ENCODE measurements around the gene ZFPM1.
"Not testable (repeated sequence)": the region's sequence is repeated elsewhere in the genome, so short reads cannot be mapped to it uniquely, and the experiment has no call there.

Gene ZFPM1

DNA sequence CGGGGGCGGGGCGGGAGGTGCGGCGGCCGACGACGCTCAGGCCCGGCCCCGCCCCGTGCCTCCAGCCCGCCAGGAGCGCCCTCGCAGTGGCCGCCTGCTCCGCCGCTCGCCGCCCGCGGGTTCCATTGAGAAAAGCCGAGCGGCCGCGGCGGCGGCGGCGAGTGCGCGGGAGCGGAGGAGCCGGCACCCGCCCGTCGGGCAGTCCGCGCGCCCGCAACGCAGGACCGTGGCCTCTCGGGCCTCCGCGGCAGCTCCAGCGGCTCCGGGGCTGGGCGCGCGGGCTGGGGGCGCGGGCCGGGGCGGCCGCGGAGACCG lies at the start of gene ZFPM1:
ZFPM1 (plus strand) TSS at position 64 of the 315 bp plus-strand sequence. CDS start 359 bp downstream, outside the sequence.
- DNase-seq (ENCODE audit: low read depth), result no peak

DNA sequence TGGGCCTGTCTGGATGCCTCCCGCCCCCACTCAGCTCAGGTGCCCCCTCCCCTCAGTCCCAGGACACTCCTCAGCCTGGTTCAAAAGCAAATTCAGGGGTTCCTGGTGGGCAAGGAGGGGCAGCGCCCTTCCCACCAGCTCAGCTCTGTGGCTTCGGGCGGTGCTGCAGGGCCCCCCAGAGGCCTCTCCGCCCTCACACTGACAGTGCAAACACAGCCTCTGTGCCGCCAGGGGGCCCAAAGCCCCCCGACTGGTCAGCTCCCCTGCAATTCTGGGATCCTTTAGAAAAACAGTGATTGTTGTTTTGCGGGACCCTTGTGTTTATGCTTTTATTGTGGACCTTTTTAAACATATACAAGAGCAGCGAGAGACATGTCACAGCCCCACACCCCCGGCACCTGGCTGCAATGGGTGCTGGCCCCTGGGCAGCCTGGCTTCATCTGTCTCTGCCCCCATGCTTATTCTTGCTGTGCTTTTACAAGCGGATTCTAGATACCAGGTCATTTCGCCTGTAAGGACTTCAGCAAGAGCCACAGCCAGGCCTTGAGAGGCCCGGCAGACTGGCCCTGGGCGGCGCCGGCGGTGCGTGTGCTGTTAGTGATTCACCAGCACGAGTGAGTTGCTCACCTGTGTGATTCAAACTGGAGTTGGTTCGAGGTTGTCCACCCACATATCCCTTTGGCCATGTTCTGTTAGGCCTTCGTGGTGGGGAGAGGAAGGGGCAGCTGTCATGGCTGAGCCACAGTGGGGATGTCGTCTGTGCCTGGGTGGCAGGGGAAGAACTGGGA lies 49.1 kb upstream of the ZFPM1 start:
- no peak for DNase-seq (ENCODE audit: low read depth)

DNA sequence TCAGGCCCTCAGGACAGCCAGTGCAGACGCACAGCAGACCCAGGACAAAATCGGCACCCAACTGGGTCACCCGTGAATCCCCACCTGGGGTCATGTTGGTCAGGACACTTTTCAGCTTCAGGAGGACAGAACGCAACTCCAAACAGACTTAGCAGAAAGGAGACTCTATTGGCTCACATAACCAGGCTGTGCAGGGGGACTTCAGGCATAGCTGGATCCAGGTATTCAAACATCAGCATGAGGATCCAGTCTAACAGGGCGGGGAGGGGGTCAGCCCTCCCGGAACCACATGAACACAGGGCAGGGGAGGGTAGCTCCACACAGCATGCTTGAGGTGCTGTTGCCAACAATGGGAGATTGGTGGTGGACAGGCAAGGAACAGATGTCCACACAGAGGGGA lies 48.3 kb upstream of the ZFPM1 start:
- DNase-seq (ENCODE audit: low read depth), result no peak

DNA sequence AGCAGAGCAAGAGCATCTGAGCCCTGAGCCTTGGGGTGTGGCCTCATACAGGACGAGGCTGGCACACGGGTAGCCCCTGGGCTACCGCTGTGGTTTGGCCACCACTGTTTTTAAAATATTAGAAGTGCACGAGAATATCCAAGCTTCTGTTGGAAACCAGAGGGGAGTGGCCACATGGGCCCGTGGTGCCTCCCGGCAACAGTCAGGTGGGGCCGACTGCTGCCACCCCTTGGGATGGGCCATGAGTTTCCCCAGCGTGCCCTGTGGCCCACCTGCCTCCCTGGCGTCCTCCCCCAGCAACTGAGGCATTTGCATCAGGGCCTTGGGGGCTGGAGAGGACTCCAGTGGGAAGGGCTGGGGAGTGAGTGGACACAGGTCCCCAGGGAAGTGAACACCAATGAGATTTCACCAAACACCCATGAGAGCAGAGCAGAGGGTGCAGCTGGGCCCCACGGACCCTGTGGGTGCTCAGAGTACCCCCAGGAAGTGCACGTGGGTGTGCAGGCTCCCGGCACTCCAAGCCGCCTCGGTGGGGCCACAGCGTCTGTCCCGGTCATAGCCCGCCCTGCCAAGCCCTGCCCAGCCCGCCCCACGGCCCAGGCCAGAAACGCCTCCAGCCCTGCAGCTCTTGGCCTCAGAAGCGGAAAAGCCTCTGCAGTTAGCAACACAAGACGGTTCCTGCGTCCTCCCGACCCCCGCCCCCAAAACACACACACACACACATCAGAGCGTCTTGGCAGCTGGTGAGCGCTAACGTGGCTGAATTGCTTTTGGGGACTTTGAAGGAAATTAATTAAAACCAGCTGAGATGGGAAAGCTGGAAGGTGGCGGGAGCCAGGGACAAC lies 47.6 kb upstream of the ZFPM1 start:
- DNase-seq (ENCODE audit: low read depth), result no peak

DNA sequence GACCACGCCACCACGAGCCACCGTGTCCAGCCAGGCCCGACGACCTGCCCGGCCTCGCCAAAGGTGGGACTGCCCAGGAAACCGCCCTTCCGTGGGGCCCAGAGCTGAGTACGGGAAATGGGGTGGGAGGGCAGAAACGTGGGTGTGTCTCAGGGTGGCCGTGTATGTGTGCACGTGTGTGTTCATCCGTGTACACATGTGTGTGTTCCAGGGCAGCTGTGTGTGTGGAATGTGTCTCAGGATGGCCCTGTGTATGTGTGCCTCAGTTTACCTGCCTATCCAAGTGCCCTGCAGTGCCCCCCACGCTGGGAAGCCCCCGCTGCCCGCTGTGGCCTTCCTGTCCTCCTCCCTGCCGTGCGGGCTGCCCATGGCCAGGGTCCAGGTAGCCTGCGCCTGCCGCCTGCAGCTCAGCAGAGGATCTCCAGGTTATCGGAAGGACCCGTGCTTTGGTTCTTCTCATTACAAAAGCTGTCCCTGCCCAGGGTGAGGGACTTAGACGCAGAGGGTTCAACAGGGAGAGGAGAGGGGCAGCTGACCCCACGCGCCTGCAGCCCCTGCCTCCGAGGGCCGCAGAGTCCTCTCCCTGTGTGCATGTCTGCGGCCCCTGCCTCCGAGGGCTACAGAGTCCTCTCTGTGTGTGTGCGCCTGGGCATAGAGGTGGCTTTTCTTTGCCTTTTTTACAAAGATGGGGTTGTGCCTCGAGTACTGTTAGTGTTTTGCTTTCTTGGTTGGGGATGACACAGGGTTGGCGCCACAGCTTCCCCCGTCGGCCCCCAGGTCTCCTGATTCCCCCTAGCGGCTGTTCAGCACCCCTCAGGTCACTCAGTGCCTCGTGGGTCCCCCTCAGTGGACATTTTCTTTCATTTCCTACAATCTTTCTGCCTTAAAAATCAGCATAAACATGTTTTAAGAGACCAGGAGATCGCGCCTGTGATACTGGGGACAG lies 46.7 kb upstream of the ZFPM1 start:
- DNase-seq (ENCODE audit: low read depth), result no peak

DNA sequence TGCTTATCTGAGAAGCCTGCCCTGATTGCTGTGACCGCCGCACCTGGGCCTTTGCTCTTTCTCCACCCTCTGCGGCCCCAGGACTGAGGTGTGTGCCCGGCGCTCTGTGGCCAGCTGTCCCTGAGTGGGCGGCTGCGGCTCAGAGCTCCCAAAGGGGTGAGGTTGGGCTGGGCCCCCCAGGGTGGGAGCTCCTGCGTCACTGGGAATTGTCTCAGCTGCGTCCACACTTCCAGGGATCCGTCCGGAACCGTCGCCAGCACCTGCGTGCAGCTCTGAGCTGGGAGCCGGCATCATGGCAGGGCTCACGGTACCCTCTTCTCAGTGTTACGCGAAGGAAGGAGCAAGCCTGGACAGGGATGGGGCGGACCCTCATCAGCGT lies 46.0 kb upstream of the ZFPM1 start:
- DNase-seq (ENCODE audit: low read depth), result no peak

DNA sequence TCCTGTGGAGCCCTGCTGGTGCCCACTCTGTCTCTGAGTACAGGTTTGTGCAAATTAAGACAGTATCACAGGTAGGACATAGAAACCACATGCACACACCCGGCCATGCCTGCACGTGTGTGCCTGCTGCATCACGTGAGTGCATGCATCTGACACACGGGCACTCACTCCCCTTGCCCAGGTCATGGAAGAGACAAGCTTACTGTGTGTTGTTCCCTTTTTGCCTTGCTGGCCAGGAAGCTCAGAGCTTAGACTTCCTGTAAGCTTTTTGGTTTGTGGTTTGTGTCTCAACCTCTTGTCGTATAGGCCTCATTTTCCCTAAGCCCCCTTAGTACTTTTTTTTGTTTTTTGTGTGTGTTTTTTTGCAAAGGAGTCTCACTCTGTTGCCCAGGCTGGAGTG lies 45.3 kb upstream of the ZFPM1 start:
- DNase-seq (ENCODE audit: low read depth), result no peak

DNA sequence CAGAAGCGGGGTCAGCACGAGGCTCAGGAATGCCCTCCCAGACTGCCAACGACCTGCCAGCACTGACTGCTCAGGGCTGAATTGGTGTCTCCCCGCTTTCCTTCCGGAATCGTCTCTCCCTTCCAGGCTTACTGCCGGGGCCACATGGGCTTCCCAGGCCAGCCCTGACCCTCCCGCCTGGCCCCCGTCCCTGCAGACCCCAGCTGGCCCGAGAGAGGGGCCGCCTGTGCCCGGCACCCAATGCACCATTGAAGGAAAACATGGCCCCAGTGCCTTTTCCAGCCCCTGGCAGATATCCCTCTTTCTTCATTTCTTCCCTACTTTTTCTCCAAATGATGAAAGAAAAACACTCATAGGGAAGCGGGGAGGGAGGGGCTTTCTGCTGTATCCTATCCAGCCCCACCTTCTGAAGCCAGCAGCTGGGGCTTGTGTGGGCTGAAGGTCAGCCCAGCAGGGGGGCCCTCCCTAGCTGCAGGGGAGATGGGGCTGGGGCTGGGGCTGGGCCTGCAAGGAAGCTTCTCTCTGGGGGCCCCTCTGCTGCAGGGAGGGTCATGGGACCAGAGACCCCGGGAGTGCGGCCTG lies 44.4 kb upstream of the ZFPM1 start:
- no peak for DNase-seq (ENCODE audit: low read depth)

DNA sequence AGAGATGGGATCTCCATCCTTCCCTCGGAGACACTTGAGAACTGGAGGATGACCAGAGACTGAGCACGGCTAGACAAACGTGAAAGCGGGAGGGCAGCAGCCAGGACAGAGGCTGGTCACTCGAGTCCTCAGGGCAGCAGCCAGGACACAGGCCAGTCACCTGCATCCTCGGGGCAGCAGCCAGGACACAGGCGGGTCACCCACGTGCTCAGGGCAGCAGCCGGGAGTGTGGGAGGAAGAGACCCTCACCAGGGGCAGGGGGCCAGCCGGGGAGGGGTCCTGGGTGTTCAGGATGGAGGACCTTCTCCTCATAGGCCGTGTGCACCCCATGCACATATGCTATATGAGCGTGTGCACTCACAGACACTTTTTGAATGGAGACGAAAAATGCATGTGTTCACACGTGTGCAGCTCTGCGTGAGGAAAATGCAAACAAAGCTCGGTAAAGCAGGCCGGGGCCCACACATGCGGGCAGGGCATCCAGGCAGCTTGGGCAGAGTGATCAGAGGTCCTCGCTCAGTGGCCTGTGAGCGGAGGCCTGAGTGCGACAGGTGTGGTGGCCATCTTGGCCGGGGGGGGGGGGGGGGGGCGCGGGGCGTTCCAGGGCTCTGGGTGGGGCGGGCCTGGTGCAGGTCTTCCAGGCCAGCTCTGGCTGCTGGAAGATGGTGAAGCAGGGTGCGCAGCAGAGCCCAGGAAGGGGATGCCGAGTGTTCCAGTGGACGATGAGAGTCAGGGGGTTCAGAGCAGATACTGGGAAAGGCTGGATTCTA lies 43.6 kb upstream of the ZFPM1 start:
- DNase-seq (ENCODE audit: low read depth), result no peak

DNA sequence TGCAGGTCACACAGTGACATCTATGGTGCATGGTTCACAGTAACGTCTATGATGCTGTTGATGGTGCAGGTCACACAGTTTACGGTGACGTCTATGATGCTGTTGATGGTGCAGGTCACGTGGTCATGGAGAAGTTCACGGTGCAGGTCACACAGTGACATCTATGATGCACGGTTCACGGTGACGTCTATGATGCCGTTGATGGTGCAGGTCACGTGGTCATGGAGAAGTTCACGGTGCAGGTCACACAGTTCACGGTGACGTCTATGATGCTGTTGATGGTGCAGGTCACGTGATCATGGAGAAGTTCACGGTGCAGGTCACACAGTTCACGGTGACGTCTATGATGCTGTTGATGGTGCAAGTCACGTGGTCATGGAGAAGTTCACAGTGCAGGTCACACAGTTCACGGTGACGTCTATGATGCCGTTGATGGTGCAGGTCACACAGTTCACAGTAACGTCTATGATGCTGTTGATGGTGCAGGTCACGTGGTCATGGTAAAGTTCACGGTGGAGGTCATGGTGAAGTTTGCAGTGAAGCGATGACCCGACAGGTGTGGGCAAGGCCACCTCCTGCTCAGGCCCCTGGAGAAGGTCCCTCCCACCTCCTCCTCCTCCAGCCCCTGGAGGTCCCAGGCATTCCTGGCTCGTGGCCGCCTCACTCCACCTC lies 42.6 kb upstream of the ZFPM1 start:
- not testable (repeated sequence) for DNase-seq (ENCODE audit: low read depth)

DNA sequence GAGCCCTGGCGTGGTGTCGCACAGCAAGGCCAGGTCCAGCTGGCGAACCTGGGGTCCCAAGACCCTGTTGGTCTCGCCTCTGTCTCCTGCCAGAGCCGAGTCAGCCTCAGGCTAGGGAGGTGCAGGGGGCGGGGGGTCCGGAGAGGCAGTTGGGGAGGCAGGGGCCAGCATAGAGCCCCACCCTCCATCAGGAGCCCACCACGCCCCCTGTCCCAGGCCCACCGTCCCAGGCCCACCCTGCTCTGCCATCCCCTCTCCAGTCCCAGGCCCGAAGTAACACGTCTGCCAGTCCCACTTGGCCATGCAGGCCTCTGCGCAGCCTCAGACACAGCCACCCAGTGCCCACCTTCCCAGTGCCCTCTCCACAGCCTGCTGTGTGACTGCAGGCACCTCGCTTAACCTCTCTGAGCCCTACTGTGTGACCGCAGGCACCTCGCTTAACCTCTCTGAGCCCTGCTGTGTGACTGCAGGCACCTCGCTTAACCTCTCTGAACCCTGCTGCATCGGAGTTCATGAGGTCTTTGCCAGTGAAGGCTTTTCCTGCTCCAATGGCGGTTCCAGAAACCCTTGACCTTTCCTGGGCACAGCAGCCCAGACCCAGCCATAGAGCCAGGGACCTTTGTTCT lies 41.0 kb upstream of the ZFPM1 start:
- no peak for DNase-seq (ENCODE audit: low read depth)

DNA sequence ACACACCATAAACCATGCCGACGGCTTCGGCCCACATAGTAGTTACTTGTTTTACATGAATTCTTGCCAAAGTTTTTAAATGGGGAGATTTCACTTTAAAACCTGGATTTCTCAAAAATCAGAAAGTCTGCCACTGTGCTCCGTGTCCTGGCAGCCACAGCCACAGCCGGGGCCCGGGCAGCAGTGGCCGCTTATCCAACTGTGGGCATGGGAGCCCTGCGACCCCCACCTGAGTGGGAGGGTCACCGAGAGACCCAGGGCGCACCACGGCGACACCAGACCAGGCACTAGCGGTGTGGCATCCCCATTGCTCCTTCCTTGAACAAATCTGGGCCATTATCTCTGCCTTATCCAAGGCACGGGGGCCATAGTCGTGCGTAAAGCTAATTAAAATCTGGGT lies 40.3 kb upstream of the ZFPM1 start:
- DNase-seq (ENCODE audit: low read depth), result no peak

DNA sequence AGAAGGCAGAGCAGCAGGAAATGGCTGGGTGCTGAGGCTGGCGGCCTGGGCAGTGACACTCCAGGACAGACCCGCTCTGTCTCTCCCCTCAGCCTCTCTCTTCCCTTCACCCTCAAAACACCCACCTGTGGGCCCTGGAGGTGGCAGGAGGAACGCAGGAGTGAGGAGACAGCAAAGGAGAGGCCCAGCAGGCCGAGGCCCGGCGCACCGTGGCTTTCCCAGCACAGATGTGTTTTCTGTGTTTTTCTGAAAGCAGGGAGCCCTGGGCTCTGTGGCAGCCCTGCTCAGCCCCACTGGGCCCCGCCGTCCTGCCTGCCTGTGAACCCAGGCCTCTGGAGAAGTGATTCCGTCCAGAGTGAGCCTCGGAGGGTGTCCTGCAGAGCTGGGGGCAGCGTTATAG lies 39.8 kb upstream of the ZFPM1 start:
- no peak for DNase-seq (ENCODE audit: low read depth)

DNA sequence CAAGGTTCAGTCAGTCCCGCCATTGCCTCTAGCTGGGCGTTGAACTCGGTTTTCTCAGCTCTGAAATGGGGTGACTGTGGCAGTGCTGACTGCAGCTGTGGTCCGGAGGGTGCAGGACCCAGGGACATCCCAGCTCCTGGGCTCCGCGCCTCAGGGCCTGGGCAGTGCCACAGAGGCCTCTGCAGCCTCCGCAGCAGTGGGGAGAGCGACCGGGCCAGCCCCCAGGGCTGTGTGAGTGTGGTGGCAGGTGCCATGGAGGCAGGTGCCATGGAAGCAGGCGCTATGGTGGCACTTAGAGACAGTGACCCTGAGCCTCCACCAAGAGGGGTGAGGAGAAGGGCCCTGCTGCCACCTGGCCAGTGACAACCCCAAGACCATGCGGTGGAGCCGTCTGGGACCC lies 39.4 kb upstream of the ZFPM1 start:
- DNase-seq (ENCODE audit: low read depth), result no peak

DNA sequence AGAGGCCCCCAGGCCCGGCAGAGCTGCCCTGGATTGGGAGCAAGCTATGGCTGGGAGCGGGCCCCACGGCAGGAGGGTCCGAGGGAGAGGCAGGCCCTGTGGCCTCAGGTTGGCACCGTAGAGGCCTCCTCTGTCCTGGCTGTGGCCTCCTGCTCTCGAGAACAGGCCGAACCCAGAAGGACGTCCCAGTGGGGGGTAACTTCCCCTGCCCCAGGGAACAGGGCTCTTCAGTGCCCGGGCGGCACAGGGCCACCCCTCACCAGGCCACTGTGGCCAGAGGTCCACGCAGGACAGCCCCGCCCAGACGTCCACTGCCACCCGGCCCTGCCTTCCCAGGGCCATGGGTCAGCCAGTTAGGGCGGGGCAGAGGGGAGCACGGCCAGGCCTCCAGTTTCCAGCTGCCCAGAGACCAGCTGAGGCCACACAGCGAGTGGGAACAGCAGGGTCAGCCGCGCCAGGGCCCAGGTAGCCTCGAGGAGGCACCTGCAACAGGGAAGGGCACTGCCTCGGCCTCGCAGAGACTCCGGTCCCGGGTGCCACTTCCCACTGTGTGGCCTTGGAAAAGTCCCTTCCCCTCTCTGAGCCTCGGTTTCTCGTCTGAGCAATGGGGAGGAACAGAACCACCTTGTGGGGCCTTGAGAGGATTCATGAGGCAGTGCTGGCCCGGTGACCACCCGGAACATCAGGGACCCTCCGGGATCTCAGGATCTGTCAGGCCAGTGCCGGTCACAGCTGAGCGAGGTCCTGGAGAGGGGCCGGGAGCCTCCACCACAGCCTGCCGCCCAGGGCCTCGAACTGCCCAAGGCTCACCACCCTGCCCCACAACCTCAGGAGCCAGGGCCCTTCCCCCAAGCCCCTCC lies 38.3 kb upstream of the ZFPM1 start:
- no peak for DNase-seq (ENCODE audit: low read depth)

DNA sequence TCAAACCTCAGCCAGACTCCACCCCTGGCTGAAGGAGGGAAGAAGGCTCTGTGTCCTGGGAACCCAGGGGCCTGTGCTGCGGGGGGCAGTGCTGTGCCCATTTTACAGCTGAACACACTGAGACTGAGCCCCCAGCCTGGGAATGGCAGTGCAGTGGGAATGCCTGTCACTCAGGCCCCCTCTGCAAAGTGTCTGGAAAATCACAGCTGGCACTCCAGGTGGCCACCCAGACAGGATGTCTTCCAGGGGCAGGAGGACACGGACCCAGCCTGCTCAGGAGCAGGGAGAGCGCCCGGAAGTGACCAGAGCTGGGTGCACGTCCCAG lies 37.7 kb upstream of the ZFPM1 start:
- DNase-seq (ENCODE audit: low read depth), result no peak

DNA sequence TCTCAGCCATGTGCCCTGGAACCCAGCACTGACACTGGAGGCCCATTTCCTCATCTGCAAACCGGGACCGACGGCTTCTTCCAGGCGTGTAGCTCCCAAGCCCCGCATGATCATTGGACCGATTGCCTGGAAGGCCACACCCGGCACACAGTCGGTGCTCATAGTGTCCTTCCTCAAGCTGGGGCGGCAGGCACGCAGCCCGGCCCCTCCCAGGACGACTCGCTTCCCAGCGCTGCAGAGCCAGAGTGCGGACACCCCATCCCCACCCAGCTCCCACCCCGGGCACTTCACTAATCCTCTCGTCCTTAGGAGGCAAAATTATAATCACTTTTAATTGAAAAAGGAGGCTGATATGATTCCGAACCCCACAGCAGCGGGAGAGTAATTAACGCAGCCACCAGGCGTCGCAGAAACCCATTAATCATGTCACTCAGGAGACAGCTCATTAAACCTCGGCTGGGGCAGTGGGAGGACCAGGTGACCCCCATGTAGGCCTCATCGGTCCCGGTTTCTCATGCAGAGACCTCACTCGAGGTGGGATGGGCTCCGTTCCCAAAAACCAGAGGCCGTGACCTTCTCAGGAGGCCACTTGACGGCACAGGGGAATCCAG lies 37.3 kb upstream of the ZFPM1 start:
- DNase-seq (ENCODE audit: low read depth), result no peak

DNA sequence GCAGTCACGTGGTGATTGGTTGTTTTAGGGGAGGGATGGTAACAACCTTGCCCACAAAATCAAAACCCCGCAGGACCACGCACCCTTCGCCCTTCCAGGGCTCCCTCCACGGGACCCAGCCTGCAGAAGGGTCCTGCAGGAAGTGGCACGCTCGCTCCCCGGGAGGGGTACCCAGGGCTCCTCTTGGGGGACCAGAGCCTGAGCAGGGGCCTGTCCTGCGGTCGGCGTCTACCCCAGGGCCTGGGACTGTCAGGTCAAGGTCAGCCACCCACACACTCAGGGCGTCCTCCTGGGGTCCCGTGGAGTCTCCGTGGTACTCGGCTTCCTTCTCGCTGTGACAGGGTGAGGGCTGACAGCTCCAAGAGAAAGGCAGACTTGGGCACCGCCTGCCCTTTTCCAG lies 36.4 kb upstream of the ZFPM1 start:
- no peak for DNase-seq (ENCODE audit: low read depth)

Measured in HS-27A (cell line).